NCI-H748 treated with DMSO at 0.1 percent for 48 hours (cell line): Measurements from ENCODE around the gene TMCC1.
A peak's percentile ranks its signal among the peaks of the same experiment; 100 is the strongest.
"Not testable (repeated sequence)": the region's sequence is repeated elsewhere in the genome, so short reads cannot be mapped to it uniquely, and the experiment has no call there.

Source experiments
- DNase-seq: peaks from one replicate; lab custom pipeline; 2025; lab: John Stamatoyannopoulos, UW

TMCC1 gene

GRCh38 chr3:129836381-129837064 lies 57.0 kb downstream of the TMCC1 start:
- no peak for DNase-seq

DNA sequence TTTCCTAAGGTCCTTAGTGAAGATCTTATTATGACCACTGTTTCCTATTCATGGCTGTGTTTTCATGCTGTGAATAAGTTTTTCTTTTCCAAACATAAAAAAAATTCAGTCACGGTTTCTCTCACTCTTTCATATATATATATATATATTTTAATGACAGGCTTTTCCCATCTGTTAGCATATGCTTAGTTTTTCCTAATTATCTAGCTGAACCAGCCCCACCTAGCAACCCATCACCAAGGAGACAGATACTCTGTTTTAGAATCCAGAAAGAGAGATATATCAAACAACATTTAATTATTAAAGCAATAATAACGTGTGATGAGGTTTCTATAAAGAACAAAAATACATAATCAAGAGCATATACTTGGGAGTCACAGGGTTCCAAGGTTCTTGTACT lies 58.3 kb downstream of the TMCC1 start:
- no peak for DNase-seq

- DNase-seq, result no peak
These were observed 58.9 kb downstream of the TMCC1 start for GRCh38 chr3:129834580-129834979.

GRCh38 chr3:129831942-129832341 lies 61.6 kb downstream of the TMCC1 start:
- not testable (repeated sequence) for DNase-seq

DNA sequence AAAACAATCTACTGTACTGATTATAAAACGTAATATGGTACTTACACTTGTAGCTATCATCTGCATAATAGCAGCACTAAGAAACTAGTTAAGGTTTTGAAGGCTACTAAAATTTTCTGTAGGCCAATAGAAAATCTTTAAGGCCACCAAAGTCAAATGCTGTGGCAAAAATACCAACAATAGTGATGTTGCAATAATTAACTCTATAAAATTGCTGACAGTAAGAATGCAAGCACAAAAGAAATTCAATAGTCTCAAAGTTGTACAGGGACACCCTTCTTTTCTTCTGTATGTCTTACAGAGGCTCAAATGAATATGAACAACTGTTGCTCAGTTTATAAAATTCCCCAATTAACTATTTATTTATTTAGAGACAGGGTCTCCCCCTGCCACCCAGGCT lies 62.0 kb downstream of the TMCC1 start:
- no peak for DNase-seq

DNA sequence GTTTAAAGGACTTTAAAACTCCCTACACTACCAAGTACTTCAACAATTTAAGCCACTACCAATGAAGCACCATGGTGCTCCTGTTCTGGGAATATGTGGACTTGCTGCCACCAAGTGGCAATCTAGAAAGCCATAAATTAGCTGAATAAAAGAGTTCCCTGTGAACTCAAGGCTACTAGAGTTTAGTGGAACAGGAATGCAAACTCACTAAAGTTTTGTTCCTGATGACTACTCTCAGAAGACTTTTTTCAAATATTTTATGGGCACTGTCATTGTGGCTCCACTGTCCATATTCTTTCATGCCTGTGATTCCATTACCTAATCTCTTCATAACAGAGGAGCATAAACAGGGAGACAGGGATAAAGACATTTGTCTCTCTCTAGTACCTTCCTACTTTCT lies 63.9 kb downstream of the TMCC1 start:
- peak; percentile 30 for DNase-seq

GRCh38 chr3:129827765-129828164 lies 65.7 kb downstream of the TMCC1 start:
- DNase-seq, result no peak

DNA sequence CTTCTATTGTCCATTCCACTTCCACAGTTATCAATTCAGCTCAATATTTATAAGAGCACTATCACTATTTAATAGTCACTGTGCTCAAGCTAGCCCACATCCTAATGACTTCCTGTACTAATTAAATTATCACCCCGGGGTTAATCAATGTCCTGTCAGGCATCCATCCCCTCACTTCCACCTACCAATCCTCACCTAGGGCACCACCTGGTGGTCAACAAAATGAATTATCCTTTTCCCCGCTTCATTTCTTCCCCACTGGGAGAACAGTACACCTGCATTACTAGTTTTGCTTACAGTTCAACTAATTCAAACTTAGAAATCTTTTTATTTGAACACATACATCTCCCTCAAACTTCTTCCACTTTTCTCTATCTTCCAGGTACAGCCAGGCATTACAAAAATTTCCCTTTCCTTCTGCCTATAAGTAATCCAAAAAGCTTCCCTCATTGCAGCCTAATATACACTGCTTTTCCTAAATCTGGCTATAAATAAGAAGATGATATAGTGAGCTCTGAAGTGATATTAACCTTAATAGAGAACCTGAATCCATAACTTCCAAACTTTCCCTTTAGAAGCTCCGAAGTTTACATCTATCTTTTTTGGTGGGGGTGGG lies 68.5 kb downstream of the TMCC1 start:
- peak; percentile 19 for DNase-seq

DNA sequence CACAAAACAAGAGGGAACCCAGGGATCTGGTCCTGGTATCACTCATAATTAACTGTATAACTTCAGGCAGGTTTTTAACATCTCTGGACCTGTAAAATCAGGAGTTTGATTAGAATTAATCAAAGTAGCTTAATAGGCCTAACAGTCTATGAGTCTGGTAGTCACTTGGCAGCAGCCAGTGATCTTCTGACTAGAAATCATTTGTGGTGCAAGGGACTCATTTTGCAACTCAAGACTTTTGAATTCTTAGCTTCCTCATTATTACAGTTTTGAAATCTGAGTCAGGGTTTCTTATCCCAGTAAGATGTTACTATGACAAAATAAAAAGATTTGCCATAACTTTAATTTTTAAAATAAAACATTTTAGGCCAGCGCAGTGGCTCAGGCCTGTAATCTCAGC lies 70.8 kb downstream of the TMCC1 start:
- no peak for DNase-seq

DNA sequence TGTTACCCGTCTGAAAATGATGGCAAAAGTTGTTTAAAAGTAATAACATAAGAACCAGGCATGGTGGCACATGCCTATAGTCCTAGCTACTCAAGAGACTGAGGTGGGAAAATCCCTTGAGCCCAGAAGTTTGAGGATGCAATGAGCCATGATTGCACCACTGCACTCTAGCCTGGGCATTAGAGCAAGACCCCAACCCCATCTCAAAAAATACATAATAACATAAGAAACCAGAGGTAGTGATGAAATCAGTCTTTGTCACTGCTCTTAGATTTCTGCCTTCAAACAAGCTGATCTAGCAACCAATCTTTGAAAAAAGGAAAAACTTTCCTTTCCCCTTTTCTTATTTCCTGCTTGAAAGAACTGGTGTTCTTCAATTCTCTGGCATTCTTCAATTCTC lies 71.3 kb downstream of the TMCC1 start:
- no peak for DNase-seq

DNA sequence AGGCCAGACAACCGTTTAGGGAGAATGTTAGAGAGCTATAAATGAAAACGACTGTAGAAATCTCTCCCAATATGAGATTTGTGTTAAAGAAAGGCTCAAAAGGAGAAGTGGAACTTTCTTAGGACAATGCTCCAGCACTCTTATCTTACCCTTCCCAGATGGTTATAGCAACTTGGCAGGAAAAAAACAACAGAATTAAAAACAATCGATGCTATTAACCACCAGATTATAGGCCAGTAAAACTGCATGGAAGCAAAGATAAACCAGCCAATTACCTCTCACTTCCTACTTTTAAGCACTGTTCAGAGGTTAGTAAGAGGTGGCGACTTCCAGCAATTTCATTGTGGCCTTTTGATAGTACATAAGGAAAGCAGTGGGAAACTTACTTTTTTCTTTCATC lies 72.9 kb downstream of the TMCC1 start:
- no peak for DNase-seq

- DNase-seq, result no peak
These were observed 80.9 kb downstream of the TMCC1 start for GRCh38 chr3:129812589-129812988.

DNA sequence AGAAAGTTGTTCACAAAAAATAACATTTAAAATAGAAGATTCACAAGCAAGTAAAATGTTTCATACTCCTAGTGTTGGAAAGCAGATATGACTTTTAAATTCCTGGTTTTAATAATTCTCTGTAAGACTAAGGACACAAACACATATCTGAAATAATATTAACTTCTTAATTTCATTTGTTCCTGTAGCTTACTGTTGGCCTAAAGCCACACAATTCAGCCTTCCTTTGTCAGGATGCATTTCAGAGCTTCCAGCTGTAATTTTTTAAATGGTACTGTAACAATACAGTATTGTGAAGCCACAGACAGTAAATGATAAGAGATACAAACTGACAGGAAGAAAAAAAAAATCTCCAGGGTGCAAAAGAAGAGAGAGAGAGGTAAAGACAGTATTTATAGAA lies 84.2 kb downstream of the TMCC1 start:
- no peak for DNase-seq

GRCh38 chr3:129796146-129796545 lies 97.4 kb downstream of the TMCC1 start:
- DNase-seq, result no peak

GRCh38 chr3:129795186-129796010 lies 98.1 kb downstream of the TMCC1 start:
- no peak for DNase-seq

GRCh38 chr3:129794311-129795185 lies 99.0 kb downstream of the TMCC1 start:
- DNase-seq, result peak; percentile 65

GRCh38 chr3:129793942-129794310 lies 99.6 kb downstream of the TMCC1 start:
- no peak for DNase-seq

- no peak for DNase-seq
These were observed 100.2 kb downstream of the TMCC1 start for GRCh38 chr3:129793319-129793718.

DNA sequence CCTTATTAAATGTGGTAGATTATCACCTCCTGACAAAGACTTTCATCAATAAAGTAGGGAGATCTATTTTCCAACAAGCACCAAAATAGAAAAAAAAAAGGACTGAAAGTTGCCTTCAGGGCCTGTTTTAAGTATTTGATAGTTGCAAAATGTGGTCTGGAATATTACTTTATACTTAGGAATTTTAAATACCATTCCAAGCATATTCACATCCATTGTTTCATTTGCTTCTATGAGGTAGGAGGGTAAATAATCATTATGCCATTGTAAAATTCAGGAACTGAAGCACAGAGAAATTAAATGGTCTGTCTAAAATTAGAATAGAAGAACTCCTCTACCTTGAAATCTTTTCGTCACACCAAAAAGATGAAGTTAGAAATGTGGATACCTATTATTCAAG lies 110.0 kb downstream of the TMCC1 start:
- DNase-seq, result no peak

- no peak for DNase-seq
These were observed 114.6 kb downstream of the TMCC1 start for GRCh38 chr3:129778871-129779270.

- no peak for DNase-seq
These were observed 115.7 kb downstream of the TMCC1 start for GRCh38 chr3:129777806-129778205.

GRCh38 chr3:129775870-129776269 lies 117.6 kb downstream of the TMCC1 start:
- DNase-seq, result no peak
